Measurements from ENCODE around the gene RUNX2.

DNA sequence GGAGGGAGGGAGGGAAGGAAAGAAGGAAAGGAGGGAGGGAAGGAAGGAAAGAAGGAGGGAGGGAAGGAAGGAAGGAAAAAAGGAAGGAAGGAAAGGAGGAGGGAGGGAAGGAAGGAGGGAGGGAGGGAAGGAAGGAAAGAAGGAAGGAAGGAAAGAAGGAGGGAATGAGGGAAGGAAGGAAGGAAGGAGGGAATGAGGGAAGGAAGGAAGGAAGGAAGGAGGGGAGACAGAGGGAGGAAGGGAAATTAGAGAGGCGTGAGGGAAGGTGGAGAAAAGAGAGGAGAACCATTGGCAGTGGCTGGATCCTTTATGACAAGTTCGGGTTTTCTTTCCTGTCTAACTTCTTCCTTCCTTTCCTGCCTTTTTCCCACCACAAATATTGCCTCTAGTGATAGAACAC is 71.9 kb downstream of the RUNX2 start:
- TF ChIP-seq EZH2phosphoT487 (IDR thresholded peaks at IDR 0.05; ENCODE audit: insufficient read depth, low read depth) = no peak
- no peak for TF ChIP-seq EZH2 (IDR thresholded peaks at IDR 0.05; ENCODE audit: insufficient read depth, poor library complexity, severe bottlenecking)
